ENCODE results near the gene RAB8A. TPM values are rescaled to one million over a fixed set of nuclear protein-coding genes. Genes with fewer than 3 reads are reported as not detected.
A peak's percentile ranks its signal among the peaks of the same experiment; 100 is the strongest.

The RAB8A gene
- total RNA-seq, 1 experiment from 2014 or later: 103 TPM

DNA sequence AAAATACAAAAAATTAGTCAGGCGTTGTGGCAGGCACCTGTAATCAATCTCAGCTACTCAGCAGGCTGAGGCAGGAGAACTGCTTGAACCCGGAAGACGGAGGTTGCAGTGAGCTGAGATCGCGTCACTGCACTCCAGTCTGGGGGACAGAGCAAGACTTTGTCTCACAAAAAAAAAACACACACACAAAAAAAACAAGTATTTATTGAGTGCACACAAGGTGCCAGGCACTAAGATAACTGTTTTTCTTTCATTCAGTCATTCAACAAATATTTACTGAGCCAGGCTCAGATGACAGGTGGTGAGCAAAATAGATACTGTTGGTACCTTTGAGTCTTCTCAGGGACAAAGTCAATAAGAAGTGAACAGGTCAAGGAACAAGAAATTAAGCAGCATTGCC lies 55.4 kb downstream of the RAB8A start:
- Histone ChIP-seq H2BK12ac (ENCODE audit: insufficient read length, low read depth, low read length) (no peak overlapping the region), H3K4me1 (ENCODE audit: insufficient read depth, low read length) (no peaks in the 10 kb centered on the region), H3T11ph (ENCODE audit: low read length) (no peak overlapping the region), H4K5ac (ENCODE audit: insufficient read length, low read depth, low read length) (no peak overlapping the region), H4K91ac (ENCODE audit: insufficient read length, low read depth, low read length) (no peak overlapping the region), H3K4ac (ENCODE audit: low read depth, low read length) (no peak overlapping the region), H2BK120ac (ENCODE audit: low read depth, low read length, poor library complexity, severe bottlenecking) (no peak overlapping the region), H2BK5ac (ENCODE audit: insufficient read length, low read length) (no peak overlapping the region), H2BK20ac (ENCODE audit: low read depth, low read length, poor library complexity, severe bottlenecking) (no peak overlapping the region), H4K20me1 (ENCODE audit: control insufficient read depth, insufficient read depth, insufficient read length) (no peaks in the 10 kb centered on the region), H3K23ac (ENCODE audit: insufficient read length, low read depth, low read length) (no peak overlapping the region), H4K8ac (replicated peaks; ENCODE audit: insufficient read length, low read depth, low read length) (no peak overlapping the region), H3K14ac (ENCODE audit: insufficient read depth, low read length) (no peak overlapping the region), H2AK5ac (ENCODE audit: insufficient read length, low read length) (no peak overlapping the region), H3K9ac (ENCODE audit: extremely low read depth, insufficient read length, low read length) (no peak overlapping the region), H3K18ac (ENCODE audit: insufficient read length, low read depth, low read length) (no peak overlapping the region), H2AFZ (ENCODE audit: low read length) (no peak overlapping the region), H2BK15ac (ENCODE audit: low read depth, low read length) (no peak overlapping the region), H3K79me2 (ENCODE audit: insufficient read depth, low read length) (no peaks in the 10 kb centered on the region), H3K4me2 (ENCODE audit: insufficient read depth, insufficient read length, low read length) (no peak overlapping the region), H3K56ac (ENCODE audit: insufficient read length, low read depth, low read length) (no peak overlapping the region), H3K9me3 (ENCODE audit: control insufficient read depth, low read depth, low read length) (no peaks in the 10 kb centered on the region), H3K27me3 (ENCODE audit: insufficient read depth, low read length) (no peaks in the 10 kb centered on the region), H3K27ac (ENCODE audit: insufficient read length, low read depth, low read length) (no peak overlapping the region), H3K79me1 (ENCODE audit: insufficient read depth, low read depth, low read length, poor library complexity, severe bottlenecking) (no peaks in the 10 kb centered on the region), H3K23me2 (ENCODE audit: insufficient read length, low read depth, low read length, poor library complexity, severe bottlenecking) (no peaks in the 10 kb centered on the region)
- TF ChIP-seq, protein P1, sequence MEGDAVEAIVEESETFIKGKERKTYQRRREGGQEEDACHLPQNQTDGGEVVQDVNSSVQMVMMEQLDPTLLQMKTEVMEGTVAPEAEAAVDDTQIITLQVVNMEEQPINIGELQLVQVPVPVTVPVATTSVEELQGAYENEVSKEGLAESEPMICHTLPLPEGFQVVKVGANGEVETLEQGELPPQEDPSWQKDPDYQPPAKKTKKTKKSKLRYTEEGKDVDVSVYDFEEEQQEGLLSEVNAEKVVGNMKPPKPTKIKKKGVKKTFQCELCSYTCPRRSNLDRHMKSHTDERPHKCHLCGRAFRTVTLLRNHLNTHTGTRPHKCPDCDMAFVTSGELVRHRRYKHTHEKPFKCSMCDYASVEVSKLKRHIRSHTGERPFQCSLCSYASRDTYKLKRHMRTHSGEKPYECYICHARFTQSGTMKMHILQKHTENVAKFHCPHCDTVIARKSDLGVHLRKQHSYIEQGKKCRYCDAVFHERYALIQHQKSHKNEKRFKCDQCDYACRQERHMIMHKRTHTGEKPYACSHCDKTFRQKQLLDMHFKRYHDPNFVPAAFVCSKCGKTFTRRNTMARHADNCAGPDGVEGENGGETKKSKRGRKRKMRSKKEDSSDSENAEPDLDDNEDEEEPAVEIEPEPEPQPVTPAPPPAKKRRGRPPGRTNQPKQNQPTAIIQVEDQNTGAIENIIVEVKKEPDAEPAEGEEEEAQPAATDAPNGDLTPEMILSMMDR (conservative IDR thresholded peaks at IDR 0.05): no peak
- no peak for DNase-seq
- 0 out of 7 replicates have a peak overlapping the region, but pooled peaks of 1 of the 3 experiments have one; percentile 9 for H3K27ac Mint-ChIP-seq
- WGBS (ENCODE audit: extremely low coverage, insufficient read length, low lambda C conversion rate): no CpG with 5 or more reads among the region's 5 CpGs
- H3K4me1 Mint-ChIP-seq: no peaks in the 10 kb centered on the region
- H3K27me3 Mint-ChIP-seq (ENCODE audit: low read depth): peaks cover 1% of the 10 kb centered on the region; the same call in 1 of the 2 replicates
- no peak overlapping the region for H3K4me3 Mint-ChIP-seq
- H3K9me3 Mint-ChIP-seq: peaks cover 0 to 7% of the 10 kb centered on the region in 2 experiments; a peak in 1 of 5 replicates
- no peaks in the 10 kb centered on the region for H3K36me3 Mint-ChIP-seq (ENCODE audit: insufficient read depth in 1 of 3, low read depth in 3 of 3)

All from H9 (cell line).